HL-60 (cell line): ENCODE data around the gene AASDHPPT.

Experiments
- DNase-seq, 2 experiments: peaks; one replicate each; pipeline ENCODE4 v3.0.0-alpha.2; 2010 to 2020; ENCODE audit warnings: low read depth in 1 of 2, low spot score in 1 of 2
- H3K27ac ChIP-seq: fragments of 250-450 bp; sonication (Bioruptor Pico); replicated peaks from 2 replicates; pipeline ENCODE4 v1.5.1; 2020; ENCODE audit warnings: mild to moderate bottlenecking, moderate library complexity
- H3K27me3 ChIP-seq: fragments of 250-450 bp; sonication (Bioruptor Pico); 2 replicates; pipeline ENCODE4 v1.5.1; 2021; ENCODE audit warnings: mild to moderate bottlenecking, moderate library complexity; ENCODE audit not compliant: insufficient read depth, poor library complexity, severe bottlenecking
- H3K4me3 ChIP-seq: replicated peaks from 2 replicates; pipeline ENCODE4 v1.5.1; 2011; ENCODE audit warnings: mild to moderate bottlenecking, control low read depth, low read length; ENCODE audit not compliant: insufficient read depth
- CTCF ChIP-seq: IDR thresholded peaks from one replicate; pipeline ENCODE4 v1.5.1; 2011; ENCODE audit warnings: low read length, control low read depth, inconsistent platforms; ENCODE audit not compliant: insufficient read depth
- GABPA ChIP-seq: IDR thresholded peaks from 2 replicates; pipeline ENCODE4 v1.6.1; 2012; ENCODE audit warnings: low read depth
- POLR2AphosphoS5 ChIP-seq: IDR thresholded peaks from 2 replicates; pipeline ENCODE4 v1.6.1; 2012; ENCODE audit warnings: low read depth
- REST ChIP-seq: IDR thresholded peaks from 2 replicates; pipeline ENCODE4 v1.6.1; 2012; ENCODE audit warnings: low read depth; ENCODE audit not compliant: insufficient replicate concordance
- SPI1 ChIP-seq: IDR thresholded peaks from 2 replicates; pipeline ENCODE4 v1.6.1; 2012; ENCODE audit warnings: low read depth, mild to moderate bottlenecking, borderline replicate concordance

Gene AASDHPPT

GRCh38 chr11:106070606-106071005 lies 6.9 kb upstream of the AASDHPPT start:
- Histone ChIP-seq H3K27ac (no peak overlapping the region), H3K4me3 (no peak overlapping the region), H3K27me3 (no peaks in the 10 kb centered on the region)
- no peak for DNase-seq
- TF ChIP-seq GABPA, result no peak
- TF ChIP-seq CTCF, result no peak
- TF ChIP-seq SPI1, result no peak
- TF ChIP-seq REST, result no peak
- TF ChIP-seq POLR2AphosphoS5, result no peak

GRCh38 chr11:106072804-106073203 lies 4.7 kb upstream of the AASDHPPT start:
- H3K27ac ChIP-seq, result no peak overlapping the region
- no peak for DNase-seq
- H3K27me3 ChIP-seq, result no peaks in the 10 kb centered on the region
- TF ChIP-seq SPI1, result no peak
- TF ChIP-seq REST, result no peak
- TF ChIP-seq GABPA, result no peak
- no peak overlapping the region for H3K4me3 ChIP-seq

GRCh38 chr11:106076171-106076918 lies 1.1 kb upstream of the AASDHPPT start:
- peak overlapping the region; percentile 72 for H3K27ac ChIP-seq
- peak overlapping the region; percentile 97 for H3K4me3 ChIP-seq
- no peaks in the 10 kb centered on the region for H3K27me3 ChIP-seq
- TF ChIP-seq REST (no peak), POLR2AphosphoS5 (no peak), SPI1 (no peak), GABPA (no peak), CTCF (no peak)
- no peak for DNase-seq
